Measurements from ENCODE around the gene SOCS2. TPM values are rescaled to one million over a fixed set of nuclear protein-coding genes. Genes with fewer than 3 reads are reported as not detected.

SOCS2 gene
- polyA plus RNA-seq, 1 donor (not counting 4 experiments of a cell fraction or from before 2014, with no cell fraction given): 15.0 TPM

- Histone ChIP-seq H3K4me2 (ENCODE audit: control insufficient read depth, extremely low read depth, insufficient read depth, low read depth, low read length) (no peak overlapping the region), H3K4me1 (ENCODE audit: control insufficient read depth, extremely low read depth, insufficient read depth, low read length) (no peaks in the 10 kb centered on the region), H3K36me3 (ENCODE audit: control insufficient read depth in 2 of 2, extremely low read depth in 1 of 2, insufficient read depth in 2 of 2, low read length in 2 of 2) (no peaks in the 10 kb centered on the region), H3K27ac (ENCODE audit: control insufficient read depth, insufficient read depth, low read length) (no peak overlapping the region), H3K79me2 (ENCODE audit: control insufficient read depth, insufficient read depth, low read length) (no peaks in the 10 kb centered on the region), H3K4me3 (ENCODE audit: control insufficient read depth in 2 of 3, extremely low read depth in 1 of 3, insufficient read depth in 2 of 3, low read depth in 1 of 3, low read length in 3 of 3) (no peak overlapping the region), H3K9me1 (ENCODE audit: control insufficient read depth, extremely low read depth, insufficient read depth, low read length) (no peaks in the 10 kb centered on the region), H4K20me1 (ENCODE audit: control insufficient read depth, extremely low read depth, insufficient read depth, low read length) (no peaks in the 10 kb centered on the region), H3K27me3 (ENCODE audit: control insufficient read depth, extremely low read depth, insufficient read depth, low read length) (no peaks in the 10 kb centered on the region), H2AFZ (ENCODE audit: control insufficient read depth, low read length) (no peak overlapping the region), H3K9ac (ENCODE audit: control insufficient read depth, extremely low read depth, insufficient read depth, low read length) (no peak overlapping the region), H3K9me3 (ENCODE audit: control insufficient read depth, low read depth, low read length) (no peaks in the 10 kb centered on the region)
- TF ChIP-seq EZH2 (IDR thresholded peaks at IDR 0.05; ENCODE audit: low read length) (no peak), CTCF (optimal IDR thresholded peaks at IDR 0.05 in 1 of 3, IDR thresholded peaks at IDR 0.05 in 1 of 3, conservative IDR thresholded peaks at IDR 0.05 in 1 of 3; ENCODE audit: extremely low read depth in 1 of 3, insufficient read depth in 2 of 3, low read length in 3 of 3) (no peak)
- dilution Hi-C loops (cut with MboI; ENCODE audit: extremely low pct_ligation_motif_present, low sequenced_read_pairs): no loop called here
- DNase-seq (ENCODE audit: low read depth, low spot score): no peak
- FAIRE-seq: no peak
Measured at GRCh38 chr12:93563807-93564538, 8.5 kb upstream of the SOCS2 start.

- Histone ChIP-seq H3K4me3 (ENCODE audit: control insufficient read depth in 2 of 3, extremely low read depth in 1 of 3, insufficient read depth in 2 of 3, low read depth in 1 of 3, low read length in 3 of 3) (no peak overlapping the region), H4K20me1 (ENCODE audit: control insufficient read depth, extremely low read depth, insufficient read depth, low read length) (no peaks in the 10 kb centered on the region), H3K36me3 (ENCODE audit: control insufficient read depth in 2 of 2, extremely low read depth in 1 of 2, insufficient read depth in 2 of 2, low read length in 2 of 2) (no peaks in the 10 kb centered on the region), H3K9ac (ENCODE audit: control insufficient read depth, extremely low read depth, insufficient read depth, low read length) (no peak overlapping the region), H3K79me2 (ENCODE audit: control insufficient read depth, insufficient read depth, low read length) (no peaks in the 10 kb centered on the region), H3K9me1 (ENCODE audit: control insufficient read depth, extremely low read depth, insufficient read depth, low read length) (no peaks in the 10 kb centered on the region), H3K4me2 (ENCODE audit: control insufficient read depth, extremely low read depth, insufficient read depth, low read depth, low read length) (no peak overlapping the region), H3K27ac (ENCODE audit: control insufficient read depth, insufficient read depth, low read length) (no peak overlapping the region), H2AFZ (ENCODE audit: control insufficient read depth, low read length) (no peak overlapping the region), H3K4me1 (ENCODE audit: control insufficient read depth, extremely low read depth, insufficient read depth, low read length) (no peaks in the 10 kb centered on the region), H3K9me3 (ENCODE audit: control insufficient read depth, low read depth, low read length) (no peaks in the 10 kb centered on the region), H3K27me3 (ENCODE audit: control insufficient read depth, extremely low read depth, insufficient read depth, low read length) (no peaks in the 10 kb centered on the region)
- FAIRE-seq (no peak), DNase-seq (ENCODE audit: low read depth, low spot score) (no peak)
- TF ChIP-seq EZH2 (IDR thresholded peaks at IDR 0.05; ENCODE audit: low read length) (no peak), CTCF (optimal IDR thresholded peaks at IDR 0.05 in 1 of 3, IDR thresholded peaks at IDR 0.05 in 1 of 3, conservative IDR thresholded peaks at IDR 0.05 in 1 of 3; ENCODE audit: extremely low read depth in 1 of 3, insufficient read depth in 2 of 3, low read length in 3 of 3) (no peak)
- dilution Hi-C loops (cut with MboI; ENCODE audit: extremely low pct_ligation_motif_present, low sequenced_read_pairs): no loop called here
Measured at GRCh38 chr12:93565760-93566159, 6.7 kb upstream of the SOCS2 start.

All from keratinocyte (primary cell).